Tibial nerve (tissue), 4 donors: ENCODE data around the gene SLC25A34.

ENCODE experiments used
- CTCF ChIP-seq, 5 experiments: fragments of 200-600 bp in 3 of 5; fragments of 450-650 bp in 2 of 5; sonication (generic) in 3 of 5; IDR thresholded peaks; one replicate each; pipeline ENCODE4 v1.5.1; 2016 to 2019; ENCODE audit warnings: antibody characterized with exemption in 5 of 5, mild to moderate bottlenecking in 3 of 5, moderate library complexity in 2 of 5
- EP300 ChIP-seq, 2 donors: sonication (generic); formaldehyde crosslinking; IDR thresholded peaks; one replicate each; pipeline ENCODE4 v1.6.1; 2017; ENCODE audit warnings: antibody characterized with exemption in 2 of 2, mild to moderate bottlenecking in 1 of 2
- POLR2A ChIP-seq, 2 donors: fragments of 450-650 bp; IDR thresholded peaks; one replicate each; pipeline ENCODE4 v1.6.1; 2017; ENCODE audit warnings: antibody characterized with exemption in 2 of 2, mild to moderate bottlenecking in 2 of 2, moderate library complexity in 2 of 2

GRCh38 chr1:15770313-15770962 is 34.4 kb downstream of the SLC25A34 start:
- TF ChIP-seq POLR2A (IDR thresholded peaks at IDR 0.05) (no peak), CTCF (IDR thresholded peaks at IDR 0.05) (no peak), EP300 (IDR thresholded peaks at IDR 0.05) (no peak)
